ENCODE results near the gene B4GALNT3. TPM values are rescaled to one million over a fixed set of nuclear protein-coding genes. Genes with fewer than 3 reads are reported as not detected.

Gene B4GALNT3
- total and polyA plus RNA-seq, 10 of the 15 experiments (the other 5 are each of a cell fraction or from before 2014, with no cell fraction given): 0.05 to 4.2 (median 2.7) TPM; not detected in 1

DNA sequence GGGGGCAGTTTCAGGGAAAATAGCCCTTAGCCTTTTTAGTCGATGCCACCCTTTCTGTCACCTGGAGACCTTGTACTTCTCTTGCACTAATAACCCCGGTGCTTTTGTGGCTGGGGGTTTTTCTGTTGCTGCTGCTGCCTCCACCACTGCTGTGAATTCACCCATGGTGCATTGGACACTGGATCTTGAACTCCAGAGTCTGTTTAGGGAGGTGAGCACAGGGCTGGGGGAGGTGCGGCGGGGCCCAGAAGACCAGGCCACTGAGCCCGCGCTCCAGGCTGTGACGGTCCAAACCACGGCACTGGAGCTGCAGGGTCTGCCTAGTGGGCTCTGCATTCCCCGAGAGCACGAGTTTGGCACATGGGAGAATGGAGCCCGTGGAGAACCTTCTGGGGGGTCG is 102.9 kb downstream of the B4GALNT3 start:
- intact Hi-C loops (cut with micrococcal nuclease; ENCODE audit: unreplicated experiment) (loop anchor here (10.0 kb wide), 1 partner anchor 312 kb away; no protein-coding TSS in a partner anchor), in situ Hi-C loops (cut with MboI) (no loop called here)
- DNase-seq (ENCODE audit: low read depth, low spot score) (no peak), FAIRE-seq (no peak), ATAC-seq (peak; percentile 51)
- ChIA-PET CTCF (interaction anchor here (0.7 to 1.0 kb wide), 2 partner anchors 11 to 1073 kb away, joined by 4 to 5 read pairs; no protein-coding TSS in a partner anchor), RAD21 (ENCODE audit: unreplicated experiment) (no interaction called here), POLR2A (no interaction called here), SMC1A (ENCODE audit: uncharacterized antibody, unreplicated experiment) (no interaction called here)
- Histone ChIP-seq H3K27me3 (replicated peaks in 1 of 2; ENCODE audit: control insufficient read depth in 2 of 2, insufficient read depth in 2 of 2, low read length in 1 of 2) (no peaks in the 10 kb centered on the region), H3K4me1 (ENCODE audit: control insufficient read depth, insufficient read depth, low read length) (peaks cover 23% of the 10 kb centered on the region), H3K27ac (ENCODE audit: control insufficient read depth, insufficient read depth) (no peak overlapping the region), H3K36me3 (ENCODE audit: control insufficient read depth in 2 of 2, insufficient read depth in 2 of 2, low read length in 1 of 2) (no peaks in the 10 kb centered on the region), H3K79me2 (ENCODE audit: control insufficient read depth, insufficient read depth, low read length) (no peaks in the 10 kb centered on the region), H3K9me3 (replicated peaks; ENCODE audit: control insufficient read depth, insufficient read depth, low read length) (no peaks in the 10 kb centered on the region), H4K20me1 (ENCODE audit: control insufficient read depth, insufficient read depth) (no peaks in the 10 kb centered on the region), H2AFZ (ENCODE audit: control insufficient read depth, low read depth, low read length) (no peak overlapping the region), H3K4me2 (ENCODE audit: control insufficient read depth, insufficient read depth) (no peak overlapping the region), H3K9ac (ENCODE audit: control insufficient read depth, insufficient read depth, low read length) (no peak overlapping the region), H3K4me3 (no peak overlapping the region)
- BruUV-seq (replicated peaks): no TSS peak
- WGBS (ENCODE audit: insufficient coverage, insufficient replicate concordance, low lambda C conversion rate, missing lambda C conversion rate): 60% methylated on average over 12 of the region's 12 CpGs
- peak; percentile 7; the same call in 1 of the 2 replicates for TF ChIP-seq RUNX3 (IDR thresholded peaks at IDR 0.05; ENCODE audit: low read length)
- TF ChIP-seq BCL11A (IDR thresholded peaks at IDR 0.05; ENCODE audit: low read depth, low read length): no peak
- TF ChIP-seq, protein P1, sequence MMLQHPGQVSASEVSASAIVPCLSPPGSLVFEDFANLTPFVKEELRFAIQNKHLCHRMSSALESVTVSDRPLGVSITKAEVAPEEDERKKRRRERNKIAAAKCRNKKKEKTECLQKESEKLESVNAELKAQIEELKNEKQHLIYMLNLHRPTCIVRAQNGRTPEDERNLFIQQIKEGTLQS (IDR thresholded peaks at IDR 0.05; ENCODE audit: borderline replicate concordance, extremely low read depth, low read depth, low read length): no peak
- no peak for TF ChIP-seq SREBF1 (IDR thresholded peaks at IDR 0.05; ENCODE audit: low read length)

DNA sequence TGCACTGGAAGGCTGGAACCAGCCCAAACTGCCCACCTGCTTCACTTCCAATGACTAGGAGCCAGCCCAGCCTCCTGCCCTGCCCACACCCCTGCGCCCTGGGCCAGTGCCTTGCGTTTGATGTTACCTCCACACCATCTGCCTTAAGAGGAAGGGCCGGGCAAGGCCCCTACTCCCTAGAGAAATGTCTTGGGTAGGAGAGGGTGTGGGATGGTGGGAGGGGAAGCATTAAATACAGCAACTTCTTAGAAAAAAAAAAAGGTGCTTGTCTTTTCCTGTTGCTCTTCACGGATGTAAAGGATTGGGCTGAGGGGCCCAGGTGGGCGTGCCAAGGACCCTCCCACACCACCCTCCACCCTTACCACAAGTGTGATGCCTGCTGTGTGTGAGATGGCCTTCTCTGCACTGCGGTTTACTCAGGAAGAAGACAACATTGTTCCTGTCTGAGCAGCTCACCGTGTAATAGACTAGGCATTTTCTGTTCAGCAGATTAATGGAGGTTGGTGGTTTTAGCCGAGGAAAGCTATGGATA is 103.6 kb downstream of the B4GALNT3 start:
- Histone ChIP-seq H3K27me3 (replicated peaks in 1 of 2; ENCODE audit: control insufficient read depth in 2 of 2, insufficient read depth in 2 of 2, low read length in 1 of 2) (no peaks in the 10 kb centered on the region), H3K4me3 (no peak overlapping the region), H3K27ac (ENCODE audit: control insufficient read depth, insufficient read depth) (no peak overlapping the region), H3K4me1 (ENCODE audit: control insufficient read depth, insufficient read depth, low read length) (peaks cover 23% of the 10 kb centered on the region), H2AFZ (ENCODE audit: control insufficient read depth, low read depth, low read length) (no peak overlapping the region), H3K36me3 (ENCODE audit: control insufficient read depth in 2 of 2, insufficient read depth in 2 of 2, low read length in 1 of 2) (no peaks in the 10 kb centered on the region), H3K79me2 (ENCODE audit: control insufficient read depth, insufficient read depth, low read length) (no peaks in the 10 kb centered on the region), H3K9ac (ENCODE audit: control insufficient read depth, insufficient read depth, low read length) (no peak overlapping the region; the same call in 1 of the 2 replicates), H4K20me1 (ENCODE audit: control insufficient read depth, insufficient read depth) (no peaks in the 10 kb centered on the region), H3K4me2 (ENCODE audit: control insufficient read depth, insufficient read depth) (peak overlapping the region; percentile 59), H3K9me3 (replicated peaks; ENCODE audit: control insufficient read depth, insufficient read depth, low read length) (no peaks in the 10 kb centered on the region)
- ChIA-PET RAD21 (ENCODE audit: unreplicated experiment) (interaction anchor here (0.8 kb wide), 1 partner anchor 188 kb away, joined by 3 read pairs; no protein-coding TSS in a partner anchor), POLR2A (no interaction called here), CTCF (interaction anchor here (0.5 to 1.5 kb wide), 3 partner anchors 16 to 387 kb away, joined by 3 to 4 read pairs (median 3); no protein-coding TSS in a partner anchor), SMC1A (ENCODE audit: uncharacterized antibody, unreplicated experiment) (no interaction called here)
- no TSS peak for BruUV-seq (replicated peaks)
- TF ChIP-seq, protein P2, sequence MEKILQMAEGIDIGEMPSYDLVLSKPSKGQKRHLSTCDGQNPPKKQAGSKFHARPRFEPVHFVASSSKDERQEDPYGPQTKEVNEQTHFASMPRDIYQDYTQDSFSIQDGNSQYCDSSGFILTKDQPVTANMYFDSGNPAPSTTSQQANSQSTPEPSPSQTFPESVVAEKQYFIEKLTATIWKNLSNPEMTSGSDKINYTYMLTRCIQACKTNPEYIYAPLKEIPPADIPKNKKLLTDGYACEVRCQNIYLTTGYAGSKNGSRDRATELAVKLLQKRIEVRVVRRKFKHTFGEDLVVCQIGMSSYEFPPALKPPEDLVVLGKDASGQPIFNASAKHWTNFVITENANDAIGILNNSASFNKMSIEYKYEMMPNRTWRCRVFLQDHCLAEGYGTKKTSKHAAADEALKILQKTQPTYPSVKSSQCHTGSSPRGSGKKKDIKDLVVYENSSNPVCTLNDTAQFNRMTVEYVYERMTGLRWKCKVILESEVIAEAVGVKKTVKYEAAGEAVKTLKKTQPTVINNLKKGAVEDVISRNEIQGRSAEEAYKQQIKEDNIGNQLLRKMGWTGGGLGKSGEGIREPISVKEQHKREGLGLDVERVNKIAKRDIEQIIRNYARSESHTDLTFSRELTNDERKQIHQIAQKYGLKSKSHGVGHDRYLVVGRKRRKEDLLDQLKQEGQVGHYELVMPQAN (conservative IDR thresholded peaks at IDR 0.05): no peak
- TF ChIP-seq RUNX3 (IDR thresholded peaks at IDR 0.05; ENCODE audit: low read length): peak; percentile 77
- DNase-seq (ENCODE audit: low read depth, low spot score) (no peak), ATAC-seq (peak; percentile 29; the same call in 2 of the 3 replicates), FAIRE-seq (no peak)
- 10% methylated on average over 8 of the region's 8 CpGs for WGBS (ENCODE audit: insufficient coverage, insufficient replicate concordance, low lambda C conversion rate, missing lambda C conversion rate)
- intact Hi-C loops (cut with micrococcal nuclease; ENCODE audit: unreplicated experiment) (loop anchor here (10.0 kb wide), 1 partner anchor 311 kb away; no protein-coding TSS in a partner anchor), in situ Hi-C loops (cut with MboI) (no loop called here)

Data from GM12878 (cell line).